Epidermal melanocyte (primary cell): ENCODE measurements around the gene LCOR.

Experiments
- DNase-seq: peaks from one replicate; pipeline ENCODE4 v3.0.0; 2011; ENCODE audit warnings: low spot score; ENCODE audit not compliant: insufficient read length

LCOR gene

DNA sequence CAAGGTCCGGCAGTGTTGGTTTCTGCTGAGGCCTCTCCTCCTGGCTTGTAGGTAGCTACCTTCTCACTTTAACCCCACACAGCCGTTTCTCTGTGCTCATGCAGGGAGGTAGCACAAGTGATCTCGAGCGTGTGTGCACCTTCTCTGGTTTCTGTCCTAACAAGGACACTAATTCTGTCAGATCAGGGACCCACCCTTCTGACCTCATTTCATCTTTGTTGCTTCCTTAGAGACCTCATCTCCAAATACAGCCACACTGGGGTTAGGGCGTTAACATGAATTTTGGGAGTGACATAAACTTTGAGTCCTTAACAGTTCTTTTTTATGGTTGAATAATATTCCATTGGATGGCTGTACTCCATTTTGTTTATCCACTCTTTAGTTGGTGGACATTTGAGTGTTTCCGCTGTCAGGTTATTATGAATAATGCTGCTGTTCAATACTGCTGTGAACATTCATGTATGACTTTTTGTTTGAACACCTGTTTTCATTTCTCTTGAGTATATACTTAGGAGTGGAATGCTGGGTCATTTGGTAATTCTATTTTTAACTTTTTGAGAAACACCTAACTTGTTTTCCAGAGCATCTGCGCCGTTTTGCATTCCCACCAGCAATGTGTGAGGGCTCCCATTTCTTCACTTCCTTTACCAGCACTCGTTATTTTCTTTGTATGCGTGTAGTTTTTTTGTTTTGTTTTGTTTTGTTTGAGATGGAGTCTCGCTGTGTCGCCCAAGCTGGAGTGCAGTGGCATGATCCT lies 57.5 kb downstream of the LCOR start:
- no peak for DNase-seq

DNA sequence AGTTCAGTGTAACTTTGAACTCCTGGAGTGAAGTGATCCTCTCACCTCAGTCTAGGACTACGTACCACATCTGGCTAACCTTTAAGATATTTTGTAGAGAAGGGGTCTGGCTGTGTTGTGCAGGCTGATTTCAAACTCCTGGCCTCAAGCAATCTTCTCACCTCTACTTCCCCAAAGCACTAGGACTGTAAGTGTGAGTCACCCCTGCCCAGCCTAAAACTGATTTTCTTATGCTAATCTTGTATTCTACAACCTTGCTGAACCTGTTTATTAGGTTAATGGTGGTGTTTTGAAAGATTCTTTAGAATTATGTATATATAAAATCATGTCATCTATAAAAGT lies 58.0 kb downstream of the LCOR start:
- DNase-seq: no peak

DNA sequence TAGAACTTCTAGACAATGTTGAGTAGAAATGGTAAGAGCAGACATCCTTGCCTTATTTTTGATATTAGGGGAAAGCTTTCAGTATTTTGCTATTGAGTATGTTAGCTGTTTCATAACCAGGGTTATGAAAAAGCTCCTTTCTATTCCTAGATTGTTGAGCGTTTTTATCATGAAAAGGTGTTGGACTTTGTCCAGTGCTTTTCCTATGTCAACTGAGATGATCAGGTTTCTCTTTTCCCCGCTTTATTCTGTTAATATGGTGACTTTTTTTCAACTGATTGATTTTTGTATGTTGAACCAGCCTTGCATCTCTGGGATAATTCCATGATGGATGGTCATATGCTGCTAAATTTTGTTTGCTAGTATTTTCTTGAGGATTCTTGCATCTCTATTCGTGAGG lies 58.5 kb downstream of the LCOR start:
- no peak for DNase-seq

DNA sequence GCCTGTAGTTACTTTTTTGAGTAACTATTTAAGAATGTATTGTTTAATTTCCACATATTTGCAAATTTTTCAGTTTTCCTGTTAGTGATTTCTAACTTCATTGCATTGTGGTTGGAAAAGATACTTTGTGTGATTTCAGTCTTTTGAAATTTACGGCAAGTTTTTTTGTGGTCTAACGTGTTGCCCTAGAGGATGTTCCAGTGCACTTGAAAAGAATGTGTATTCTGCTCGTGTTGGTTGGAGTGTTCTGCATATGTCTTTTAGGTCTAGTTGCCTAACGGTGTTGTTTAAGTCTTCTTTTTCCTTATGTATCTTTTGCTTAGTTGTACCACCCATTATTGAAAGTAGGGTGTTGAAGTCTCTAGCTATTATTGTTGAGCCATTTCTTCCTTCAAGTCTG lies 59.7 kb downstream of the LCOR start:
- DNase-seq: no peak

DNA sequence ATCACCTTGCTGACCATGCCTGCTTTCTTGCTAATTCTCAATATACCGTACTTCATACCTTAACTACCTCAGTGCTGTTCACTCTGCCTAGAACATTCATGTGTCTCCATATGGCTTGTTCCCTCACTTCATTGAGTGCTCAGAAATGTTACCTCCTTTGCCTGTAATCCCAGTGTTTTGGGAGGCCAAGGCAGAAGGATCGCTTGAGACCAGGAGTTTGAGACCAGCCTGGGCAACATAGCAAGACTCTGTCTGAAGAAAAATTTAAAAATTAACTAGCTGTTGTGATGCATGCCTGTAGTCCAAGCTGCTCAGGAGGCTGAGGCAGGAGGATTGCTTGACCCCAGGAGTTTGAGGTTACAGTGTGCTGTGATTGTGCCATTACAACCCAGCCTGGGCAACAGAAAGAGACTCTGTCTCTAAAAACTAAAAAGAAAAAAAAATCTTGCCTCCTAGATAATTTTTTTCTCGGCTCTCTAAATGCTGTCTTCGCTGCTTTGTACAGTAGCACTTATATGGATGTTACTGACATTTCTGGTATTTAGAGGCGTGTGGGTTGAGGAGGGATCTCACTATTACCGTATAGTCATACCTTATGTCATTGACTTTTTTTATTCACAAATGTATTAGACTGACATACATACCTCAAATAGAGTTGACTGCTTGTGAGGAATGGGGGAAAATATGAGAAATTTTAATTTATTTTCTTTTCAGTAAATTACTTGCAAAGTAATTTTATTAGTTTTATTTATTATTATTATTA lies 63.7 kb downstream of the LCOR start:
- DNase-seq: no peak

DNA sequence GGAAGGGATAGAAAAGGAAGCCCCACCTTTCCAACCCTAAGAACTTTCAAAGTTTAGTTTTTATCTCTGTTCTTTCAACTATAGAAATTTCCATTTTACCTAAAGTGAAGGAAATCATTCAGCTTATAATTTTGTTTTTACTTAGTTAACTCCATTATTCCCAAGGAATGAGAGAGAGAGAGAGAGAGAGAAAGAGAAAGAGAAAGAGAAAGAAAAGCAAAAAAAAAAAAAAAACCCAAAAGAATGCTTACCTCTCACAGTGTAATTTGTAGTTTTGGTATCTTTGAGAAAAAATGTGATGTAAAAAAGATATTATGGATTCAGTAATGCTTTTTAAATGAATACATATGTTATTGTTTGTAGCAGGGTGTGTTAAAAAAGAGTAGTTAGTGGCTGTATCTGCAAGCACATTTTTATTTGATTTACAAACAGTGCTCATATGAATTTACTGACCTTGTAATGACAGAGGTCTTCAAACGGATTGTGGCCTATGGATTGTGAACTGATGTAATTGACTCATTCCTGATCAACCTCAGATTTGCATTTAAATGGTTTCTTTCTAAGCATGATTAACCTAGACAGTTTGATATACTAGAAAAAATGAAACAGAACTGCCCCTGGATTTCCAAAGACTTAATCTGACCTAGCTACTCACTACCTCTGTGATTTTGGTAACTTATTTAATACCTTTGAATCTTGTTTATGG lies 64.9 kb downstream of the LCOR start:
- no peak for DNase-seq

DNA sequence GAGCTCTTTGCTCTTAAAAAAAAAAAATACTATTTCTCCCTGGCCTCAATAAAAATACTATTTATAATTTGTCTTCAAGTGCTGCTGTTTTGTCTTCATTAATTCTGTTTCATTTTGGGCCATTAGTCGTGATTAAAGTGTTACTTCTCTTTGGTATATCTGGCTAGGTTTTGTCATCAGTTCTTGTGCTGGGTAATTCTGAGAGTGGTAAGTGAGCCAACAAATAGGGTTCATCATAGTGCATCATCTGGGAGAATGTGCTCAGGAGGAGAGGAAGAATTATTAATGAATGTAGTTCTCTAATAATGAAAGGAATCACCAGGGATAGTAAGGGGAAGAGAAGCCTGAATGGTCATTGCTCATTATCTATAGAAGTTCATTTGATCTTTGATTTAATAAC lies 70.0 kb downstream of the LCOR start:
- DNase-seq: no peak

DNA sequence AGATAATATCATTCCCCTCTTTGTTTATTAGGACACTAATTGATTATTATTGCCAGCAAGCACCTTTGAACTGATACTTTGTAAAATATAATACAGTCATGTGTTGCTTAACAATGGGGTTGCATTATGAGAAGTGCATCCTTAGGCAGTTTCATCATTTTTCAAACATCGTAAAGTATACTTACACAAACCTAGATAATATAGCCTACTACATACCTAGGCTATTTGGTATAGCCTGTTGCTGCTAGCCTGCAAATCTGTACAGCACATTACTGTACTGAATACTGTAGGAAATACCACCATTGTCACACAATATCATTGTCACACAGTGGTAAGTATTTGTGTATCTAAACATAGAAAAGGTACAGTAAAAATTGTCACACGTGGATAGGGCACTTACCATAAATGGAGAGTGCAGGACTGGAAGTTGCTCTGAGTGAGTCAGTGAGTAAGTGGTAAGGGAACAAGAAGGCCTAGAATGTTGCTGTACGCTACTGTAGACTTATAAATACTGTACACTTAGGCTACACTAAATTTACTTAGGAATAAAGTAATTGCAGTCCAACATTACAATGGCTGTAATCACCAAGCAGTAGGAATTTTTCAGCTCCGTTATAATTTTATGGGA lies 70.7 kb downstream of the LCOR start:
- DNase-seq: no peak

DNA sequence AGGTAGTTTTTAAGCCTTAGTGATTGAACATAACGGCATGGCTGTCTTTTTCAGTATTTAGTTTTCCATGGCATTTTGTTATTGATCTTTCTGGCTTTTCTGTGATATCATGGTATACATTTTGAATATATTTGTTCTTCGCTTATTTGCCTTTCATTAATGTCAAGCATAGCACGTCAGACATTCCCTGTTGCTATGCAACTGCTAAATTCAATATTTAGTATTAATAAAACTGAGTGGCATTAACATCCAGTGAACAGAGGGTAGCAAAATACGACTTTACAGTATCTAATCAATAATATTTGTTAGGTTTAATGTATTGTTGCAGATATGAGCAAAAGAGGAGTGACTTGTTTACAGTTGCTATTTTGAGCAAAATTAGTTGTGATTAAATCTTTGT lies 72.5 kb downstream of the LCOR start:
- DNase-seq: no peak

DNA sequence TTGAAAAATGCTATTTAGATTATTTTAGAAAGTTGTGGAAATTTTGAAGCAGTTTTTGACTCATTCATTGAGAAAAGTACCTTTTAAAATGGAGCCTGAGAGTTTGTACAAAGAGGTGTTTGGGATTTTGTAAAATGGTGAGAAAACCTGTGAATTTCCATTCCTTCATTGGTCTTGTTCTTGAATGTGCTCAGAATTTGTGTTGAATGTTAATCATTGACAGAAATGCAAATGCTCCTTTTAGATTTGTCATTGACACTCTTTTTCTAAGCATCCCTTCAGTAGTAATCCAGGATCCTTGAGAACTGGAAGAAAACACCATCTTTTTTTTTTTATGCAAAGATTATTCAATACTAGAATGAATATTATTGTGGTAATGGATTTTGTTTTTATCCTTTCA lies 74.8 kb downstream of the LCOR start:
- DNase-seq: no peak

DNA sequence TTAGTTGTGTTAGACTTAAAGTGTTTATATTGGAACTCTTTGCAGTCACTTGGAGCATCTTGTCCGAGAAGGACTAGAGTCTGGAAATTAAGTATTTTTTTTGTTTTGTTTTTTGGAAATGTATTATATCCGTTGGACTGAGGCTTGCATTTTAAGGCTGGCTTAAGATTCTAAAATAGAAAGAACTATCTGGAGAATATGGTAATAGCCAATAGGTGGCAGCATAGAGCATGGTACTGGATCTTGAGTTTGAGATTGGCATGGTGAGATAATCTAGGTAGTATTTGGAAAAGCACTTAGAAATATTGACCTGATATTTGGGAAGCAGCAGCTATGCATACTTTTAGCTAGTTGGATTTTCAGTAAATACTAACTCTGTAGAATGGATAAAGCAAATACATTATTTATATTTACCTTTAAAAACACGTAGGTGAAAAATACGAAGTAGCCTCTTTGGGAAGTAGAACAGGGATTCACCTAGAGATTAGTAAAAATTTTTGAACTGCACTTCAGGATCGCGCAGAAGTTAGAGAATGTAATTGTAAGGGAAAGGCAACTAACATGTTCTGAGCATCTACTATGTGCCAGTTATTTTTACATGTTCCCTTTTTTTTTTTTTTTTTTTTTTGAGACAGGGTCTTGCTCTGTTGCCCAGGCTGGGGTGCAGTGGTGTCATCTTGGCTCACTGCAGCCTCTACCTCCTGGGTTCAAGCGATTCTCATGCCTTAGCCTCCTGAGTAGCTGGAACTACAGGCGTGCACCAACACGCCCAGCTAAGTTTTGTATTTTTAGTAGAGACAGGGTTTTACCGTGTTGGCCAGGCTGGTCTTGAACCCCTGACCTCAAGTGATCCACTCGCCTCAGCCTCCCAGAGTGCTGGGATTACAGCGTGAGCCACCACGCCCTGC lies 78.6 kb downstream of the LCOR start:
- no peak for DNase-seq

DNA sequence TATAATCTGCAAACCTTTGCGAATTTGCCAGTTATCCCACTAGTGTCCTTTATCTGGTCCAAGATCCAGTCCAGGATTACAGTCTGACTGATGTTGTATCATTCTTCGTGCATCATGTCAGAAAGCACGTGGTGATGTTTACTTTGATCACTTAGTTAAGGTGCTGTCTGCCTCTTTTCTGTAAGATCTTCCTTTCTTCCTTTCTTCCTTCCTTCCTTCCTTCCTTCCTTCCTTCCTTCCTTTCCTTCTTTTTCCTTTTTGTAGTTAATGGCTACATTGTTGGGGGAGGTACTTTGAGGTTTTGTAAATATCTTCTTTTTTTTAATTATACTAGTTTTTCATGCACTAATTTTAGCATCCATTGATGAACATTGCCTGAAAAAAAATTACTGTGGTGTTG lies 80.3 kb downstream of the LCOR start:
- DNase-seq: no peak

DNA sequence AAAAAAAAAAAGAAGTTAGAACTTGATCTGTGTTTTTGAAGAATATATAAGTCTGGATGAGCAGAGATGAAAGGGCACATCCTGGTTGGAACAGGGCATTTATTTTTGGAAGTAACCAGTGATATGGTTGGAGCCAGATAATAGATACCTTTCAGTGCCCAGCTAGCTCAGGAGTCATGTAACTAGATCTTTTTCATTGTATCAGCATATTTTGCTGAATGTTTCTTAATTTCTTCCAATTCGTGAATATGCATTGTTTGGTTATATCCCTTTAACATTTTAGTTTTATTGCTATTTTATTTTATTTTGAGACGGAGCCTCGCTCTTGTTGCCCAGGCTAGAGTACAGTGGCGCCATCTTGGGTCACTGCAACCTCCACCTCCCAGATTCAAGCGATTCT lies 81.8 kb downstream of the LCOR start:
- no peak for DNase-seq

DNA sequence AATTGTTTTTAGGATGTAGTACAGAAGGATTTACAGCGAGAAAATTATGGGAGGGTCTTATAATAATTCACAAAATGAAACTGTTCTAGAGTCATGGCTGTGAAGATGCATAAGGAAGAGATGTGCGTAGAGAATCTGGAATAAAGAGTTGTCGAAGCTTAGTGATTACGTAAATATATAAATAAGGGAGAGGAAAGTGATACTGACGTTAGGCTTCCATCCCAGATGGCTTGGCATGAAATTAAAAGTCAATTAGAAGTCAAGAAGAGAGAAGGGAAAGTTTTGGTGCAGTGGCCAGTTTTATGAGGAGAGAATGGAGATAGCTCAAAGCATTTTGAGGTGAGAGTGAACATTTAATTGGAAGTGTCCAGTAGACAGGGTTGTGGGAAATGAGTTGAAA lies 85.5 kb downstream of the LCOR start:
- DNase-seq: no peak

DNA sequence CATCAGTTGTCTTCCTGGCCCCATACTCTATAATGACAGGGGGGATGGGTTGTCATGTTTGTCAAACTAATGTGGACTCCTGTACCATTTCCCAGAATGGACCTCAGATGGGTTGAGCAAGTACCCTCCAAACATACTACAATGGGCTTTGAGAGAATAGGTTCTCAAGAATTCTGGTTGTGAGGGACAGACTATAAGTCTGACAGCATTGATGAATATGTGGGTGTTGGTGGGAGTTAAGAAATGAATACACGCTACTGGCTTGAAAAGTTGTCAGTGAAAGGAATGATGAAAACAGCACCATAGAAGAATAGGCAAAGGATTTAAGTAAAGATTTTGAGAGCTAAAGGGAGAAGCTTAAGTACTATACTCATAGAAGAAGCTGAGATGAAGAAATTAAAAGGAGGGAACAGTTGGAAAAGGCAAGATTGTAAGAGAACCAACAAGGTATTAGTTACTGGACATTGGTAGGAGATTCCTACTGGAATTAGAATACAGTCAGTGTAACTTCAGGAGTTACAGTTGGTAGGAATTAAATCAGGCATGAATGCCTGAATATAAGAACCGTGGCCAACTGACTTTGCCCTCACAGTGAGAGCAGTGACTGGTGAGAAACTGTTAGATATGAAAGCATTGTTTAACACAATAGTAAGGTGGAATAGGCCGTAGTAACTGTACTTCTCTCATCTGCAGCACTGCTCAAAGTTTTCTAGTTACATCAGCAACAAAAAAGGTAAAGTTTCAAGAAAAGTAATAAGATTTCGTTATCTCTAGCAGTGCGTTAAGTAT lies 86.3 kb downstream of the LCOR start:
- no peak for DNase-seq

DNA sequence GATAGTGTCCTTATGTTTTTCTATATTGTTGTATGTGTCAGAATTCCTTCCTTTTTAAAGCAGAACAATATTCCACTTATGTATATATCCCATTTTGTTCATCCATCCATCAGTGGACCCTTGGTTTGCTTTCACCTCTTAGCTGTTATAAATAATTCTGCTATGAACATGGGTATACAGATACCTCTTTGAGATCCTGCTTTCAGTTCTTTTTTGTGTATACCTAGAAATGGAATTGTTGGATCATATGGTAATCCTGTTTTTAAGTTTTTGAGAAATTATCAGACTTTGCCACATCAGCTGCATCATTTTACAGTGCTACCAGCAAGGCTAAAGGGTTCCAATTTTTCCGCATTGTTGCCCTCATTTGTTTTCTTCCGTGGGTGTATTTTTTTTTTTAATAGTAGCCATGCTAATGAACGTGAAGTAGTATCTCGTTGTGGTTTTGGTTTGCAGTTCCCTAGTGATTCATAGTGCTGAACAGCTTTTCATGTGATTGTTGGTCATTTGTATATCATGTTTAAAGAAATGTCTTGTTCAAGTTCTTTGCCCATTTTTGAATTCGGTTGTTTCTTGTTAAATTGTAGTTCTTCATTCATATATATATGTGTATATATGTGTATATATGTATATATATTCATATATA lies 87.8 kb downstream of the LCOR start:
- no peak for DNase-seq

DNA sequence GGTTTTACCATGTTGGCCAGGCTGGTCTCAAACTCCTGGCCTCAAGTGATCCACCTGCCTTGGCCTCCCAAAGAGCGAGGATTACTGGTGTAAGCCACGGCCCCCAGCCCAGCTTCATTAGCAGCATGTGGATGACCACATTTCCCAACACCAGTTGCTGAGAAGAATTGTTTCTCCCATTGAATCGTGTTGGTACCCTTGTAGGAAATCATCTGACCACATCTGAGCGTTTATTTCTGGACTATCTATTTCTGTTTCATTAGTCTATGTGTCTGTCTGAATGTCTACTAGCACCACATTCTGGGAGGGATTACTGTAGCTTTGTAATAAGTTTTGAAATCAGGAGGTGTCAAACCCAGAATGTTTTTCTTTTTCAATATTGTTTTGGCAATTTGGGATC lies 89.6 kb downstream of the LCOR start:
- no peak for DNase-seq

DNA sequence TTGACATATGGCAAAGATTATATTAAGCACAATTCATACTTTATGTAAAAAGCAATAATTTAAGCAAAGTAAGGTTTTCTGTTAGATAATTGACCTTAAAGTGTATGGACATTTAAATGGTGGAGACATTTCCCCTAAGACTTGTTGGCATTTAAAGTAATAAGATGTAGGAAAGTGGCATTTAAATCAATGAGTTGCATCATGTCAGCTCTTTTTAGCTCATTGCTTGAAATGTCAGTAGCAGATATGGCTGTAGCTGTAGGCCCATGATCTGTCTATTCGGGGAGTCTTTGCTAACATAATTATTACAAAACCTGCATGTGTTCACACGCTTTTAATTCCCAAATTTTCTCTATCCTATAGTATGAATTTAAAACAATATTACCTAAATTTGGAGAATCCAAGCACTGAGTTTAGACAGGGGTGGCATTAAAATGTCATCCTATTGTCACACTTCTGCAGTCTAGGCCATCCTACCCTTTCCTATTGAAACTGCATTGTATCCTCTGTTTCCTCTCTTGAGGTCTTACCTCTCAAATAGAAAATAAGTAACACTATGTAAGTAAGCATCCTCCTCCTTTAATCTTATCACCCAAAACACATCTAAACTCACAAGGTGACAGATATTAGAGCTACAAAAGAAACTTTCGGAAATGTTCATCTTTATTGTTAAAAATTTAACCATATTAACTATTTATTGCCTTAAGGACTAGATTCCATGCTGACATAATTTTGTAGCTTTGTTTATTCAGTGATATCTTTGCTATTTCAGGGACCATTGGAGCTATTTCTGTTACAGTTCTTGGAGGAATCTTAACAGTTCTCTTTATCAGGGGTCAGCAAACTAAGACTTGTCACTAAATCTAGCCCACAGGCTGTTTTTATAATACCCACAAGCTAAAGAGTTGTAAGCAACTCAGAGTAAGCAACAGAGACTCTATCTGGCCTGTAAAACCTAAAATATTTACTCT lies 91.2 kb downstream of the LCOR start:
- no peak for DNase-seq

DNA sequence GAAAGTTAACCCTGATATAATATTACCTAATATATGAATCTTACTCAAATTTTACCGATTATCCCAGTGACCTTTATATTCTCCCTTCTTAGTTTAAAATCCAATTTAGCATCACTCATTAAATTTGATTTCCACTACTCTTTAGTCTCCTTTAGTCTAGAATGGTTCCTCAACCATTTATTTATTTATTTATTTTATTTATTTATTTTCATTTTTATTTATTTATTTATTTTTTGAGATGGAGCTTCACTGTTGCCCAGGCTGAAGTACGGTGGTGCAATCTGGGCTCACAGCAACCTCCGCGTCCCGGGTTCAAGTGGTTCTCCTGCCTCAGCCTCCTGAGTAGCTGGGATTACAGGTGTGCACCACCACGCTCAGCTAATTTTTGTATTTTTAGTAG lies 92.8 kb downstream of the LCOR start:
- DNase-seq: no peak
